HG03442 (cell line): ENCODE data around the gene BANP.
"Not testable (repeated sequence)": the region's sequence is repeated elsewhere in the genome, so short reads cannot be mapped to it uniquely, and the experiment has no call there.

Source experiments
- ATAC-seq: cut with Tn5 transposase; IDR thresholded peaks from one replicate; pipeline ENCODE4 v1.9.1; 2021; ENCODE audit warnings: mild to moderate bottlenecking, moderate library complexity; ENCODE audit not compliant: unreplicated experiment

Gene BANP

DNA sequence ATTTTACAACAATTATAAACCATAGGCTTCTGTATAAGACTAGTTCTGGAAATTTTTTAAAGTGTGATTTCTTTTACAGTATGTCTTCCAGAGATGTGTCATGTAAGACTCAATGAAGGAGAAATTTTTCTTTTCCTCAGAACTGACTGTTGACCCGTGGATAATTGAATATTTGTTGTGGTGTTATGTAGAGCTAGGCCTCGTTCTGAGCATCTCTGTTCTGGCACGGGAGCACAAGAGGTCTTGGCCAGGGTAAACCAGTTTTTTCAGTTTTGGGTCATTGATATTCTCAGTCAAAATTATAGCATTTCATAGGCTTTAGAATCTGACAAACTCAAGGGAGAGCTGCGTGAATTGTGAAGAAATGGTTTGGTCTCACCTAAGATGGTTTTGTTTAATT, 39.0 kb downstream of the BANP start:
- ATAC-seq = not testable (repeated sequence)

DNA sequence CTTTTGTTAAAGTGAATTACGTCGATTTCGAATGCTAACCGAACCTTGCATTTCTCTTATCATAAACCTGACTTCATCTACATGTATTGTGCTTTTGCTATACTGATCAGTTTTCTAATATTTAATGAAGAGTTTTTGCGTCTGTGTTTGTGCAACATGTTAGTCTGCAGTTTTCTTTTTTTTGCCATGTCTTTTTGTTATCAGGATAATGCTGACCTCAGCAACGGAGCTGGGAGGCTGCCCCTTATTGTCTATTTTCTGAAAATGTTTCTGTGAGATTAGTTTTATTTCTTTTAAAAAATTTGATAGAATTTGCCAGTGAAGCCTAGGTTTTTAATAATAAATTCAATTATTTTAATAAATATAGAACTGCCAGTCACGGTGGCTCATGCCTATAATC, 40.9 kb downstream of the BANP start:
- not testable (repeated sequence) for ATAC-seq

DNA sequence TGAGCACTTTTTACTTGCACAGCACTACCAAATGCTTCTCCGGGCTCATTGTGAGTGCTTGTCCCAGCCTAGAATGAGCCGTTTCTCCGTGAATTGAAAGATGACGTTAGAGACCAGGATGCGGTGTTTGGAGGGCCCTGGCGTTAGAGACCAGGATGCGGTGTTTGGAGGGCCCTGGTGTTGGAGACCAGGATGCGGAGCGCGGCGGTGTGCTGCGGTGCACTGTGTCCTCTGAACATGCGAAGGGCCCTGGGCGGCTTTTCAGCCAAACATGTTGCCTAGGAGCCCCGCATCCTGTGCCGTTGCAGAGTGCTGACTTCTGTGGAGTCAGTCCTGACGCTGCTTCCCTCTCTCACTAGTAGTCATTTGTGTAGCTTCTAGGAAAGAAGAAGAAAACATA, 42.7 kb downstream of the BANP start:
- no peak for ATAC-seq

DNA sequence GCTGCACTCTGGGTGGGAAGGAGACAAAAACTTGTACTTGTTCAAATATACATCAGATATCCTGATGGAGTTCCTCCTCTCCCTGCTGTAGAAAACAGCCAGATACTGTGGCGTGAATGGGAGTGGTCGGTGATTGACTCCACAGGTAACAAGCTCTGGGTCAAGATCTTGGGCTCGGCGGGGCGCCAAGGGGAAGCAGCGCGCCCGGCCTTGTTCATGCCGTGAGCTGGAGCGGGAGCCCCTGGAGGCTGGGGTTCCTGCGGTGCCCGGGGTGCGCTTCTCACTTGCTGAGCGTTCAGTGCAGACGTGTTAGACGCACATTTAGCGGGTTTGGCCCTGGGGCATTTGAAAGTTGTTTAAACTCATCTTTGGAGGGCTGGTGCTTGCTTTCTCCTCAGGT, 44.4 kb downstream of the BANP start:
- no peak for ATAC-seq

DNA sequence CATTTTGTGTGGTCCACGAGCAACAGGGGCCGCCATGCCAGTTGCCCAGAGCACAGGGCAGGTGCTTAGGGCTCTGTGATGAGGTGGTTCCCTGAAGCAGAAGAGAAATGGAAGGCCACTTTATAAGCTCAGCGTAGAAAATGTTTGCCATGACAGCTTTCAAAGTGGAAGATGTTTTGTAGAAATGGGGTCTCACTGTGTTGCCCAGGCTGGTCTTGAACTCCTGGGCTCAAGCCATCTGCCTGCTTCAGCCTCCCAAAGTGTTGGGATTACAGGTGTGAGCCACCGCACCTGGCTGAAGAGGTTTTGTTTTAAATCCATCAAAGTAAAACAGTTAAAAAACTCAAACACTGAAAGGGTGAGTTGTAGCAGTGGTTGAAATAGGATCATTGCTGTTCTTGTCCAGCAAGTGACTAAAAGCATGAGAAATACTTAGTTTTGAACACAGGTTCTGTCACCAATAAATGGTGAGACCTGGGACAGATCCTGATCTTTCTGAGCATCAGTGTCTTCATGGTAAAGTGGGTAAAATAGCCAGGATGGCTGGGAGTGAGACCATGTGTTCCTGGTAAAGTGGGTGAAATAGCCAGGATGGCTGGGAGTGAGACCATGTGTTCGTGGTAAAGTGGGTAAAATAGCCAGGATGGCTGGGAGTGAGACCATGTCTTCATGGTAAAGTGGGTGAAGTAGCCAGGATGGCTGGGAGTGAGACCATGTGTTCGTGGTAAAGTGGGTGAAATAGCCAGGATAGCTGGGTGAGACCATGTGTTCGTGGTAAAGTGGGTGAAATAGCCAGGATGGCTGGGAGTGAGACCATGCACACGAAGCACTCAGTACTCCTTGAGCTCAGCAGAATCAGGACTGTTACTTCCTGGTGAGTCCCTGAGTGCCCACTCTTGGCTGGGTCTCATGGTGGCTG, 46.0 kb downstream of the BANP start:
- no peak for ATAC-seq

DNA sequence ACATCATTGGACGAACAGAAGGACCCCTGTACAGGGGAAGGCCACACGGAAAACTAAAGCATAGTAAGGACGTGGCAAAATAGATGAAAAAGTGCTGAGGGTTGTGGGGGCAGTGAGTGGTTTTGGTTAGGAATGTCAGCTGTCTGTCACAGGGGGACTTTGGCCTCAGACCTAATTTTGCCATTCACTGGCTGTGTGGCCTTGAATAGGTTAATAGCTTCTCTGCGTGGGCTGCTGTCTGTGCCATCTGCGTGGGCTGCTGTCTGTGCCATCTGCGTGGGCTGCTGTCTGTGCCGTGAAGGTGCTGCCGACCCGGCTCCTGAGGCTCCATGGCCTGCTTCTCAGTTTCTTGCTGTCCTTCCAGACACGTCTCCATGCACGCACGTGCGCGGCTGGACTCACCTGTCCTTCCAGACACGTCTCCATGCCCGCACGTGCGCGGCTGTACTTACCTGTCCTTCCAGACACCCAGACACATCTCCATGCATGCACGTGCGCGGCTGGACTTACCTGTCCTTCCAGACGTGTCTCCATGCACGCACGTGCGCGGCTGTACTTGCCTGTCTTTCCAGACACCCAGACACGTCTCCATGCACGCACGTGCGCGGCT, 47.1 kb downstream of the BANP start:
- not testable (repeated sequence) for ATAC-seq

GRCh38 chr16:87998992-87999391, 47.8 kb downstream of the BANP start:
- ATAC-seq = not testable (repeated sequence)

DNA sequence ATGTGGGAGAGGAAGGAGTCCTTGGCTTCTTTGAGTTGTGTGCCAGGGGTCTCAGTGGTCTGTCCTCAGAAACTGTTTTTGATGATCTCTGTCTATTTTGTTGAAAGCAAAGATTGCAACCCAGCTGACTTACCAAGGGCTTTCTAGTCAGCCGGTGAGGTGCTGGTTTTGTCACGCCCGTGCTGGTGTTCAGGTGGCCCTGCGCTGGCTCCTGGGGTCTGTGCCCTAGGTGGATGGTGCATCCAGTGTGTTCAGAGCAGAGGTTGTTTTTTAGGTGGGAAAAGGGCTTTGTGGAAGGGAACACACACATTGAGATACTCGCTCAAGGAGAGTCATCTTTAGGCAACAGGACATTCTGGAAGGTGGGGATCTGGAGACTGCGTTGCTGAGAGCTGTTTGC, 51.0 kb downstream of the BANP start:
- no peak for ATAC-seq

DNA sequence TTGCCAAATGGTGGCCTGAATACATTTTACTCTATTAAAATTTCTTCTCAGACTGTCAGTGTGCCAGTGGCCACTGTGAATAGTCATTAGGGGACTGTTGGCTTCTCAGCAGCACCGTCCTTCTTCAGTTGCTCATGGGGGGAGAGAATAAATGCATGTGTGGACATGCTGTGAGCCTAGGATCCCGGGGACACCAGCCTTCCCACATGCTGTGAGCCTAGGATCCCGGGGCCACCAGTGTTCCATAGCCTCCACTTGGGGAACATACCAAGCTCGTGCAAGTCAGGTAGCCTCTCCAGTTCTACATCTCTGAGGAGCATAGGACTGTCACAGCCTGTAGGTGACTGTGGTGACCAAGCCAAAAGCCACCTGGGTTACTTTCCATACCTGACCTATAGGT, 51.5 kb downstream of the BANP start:
- no peak for ATAC-seq

DNA sequence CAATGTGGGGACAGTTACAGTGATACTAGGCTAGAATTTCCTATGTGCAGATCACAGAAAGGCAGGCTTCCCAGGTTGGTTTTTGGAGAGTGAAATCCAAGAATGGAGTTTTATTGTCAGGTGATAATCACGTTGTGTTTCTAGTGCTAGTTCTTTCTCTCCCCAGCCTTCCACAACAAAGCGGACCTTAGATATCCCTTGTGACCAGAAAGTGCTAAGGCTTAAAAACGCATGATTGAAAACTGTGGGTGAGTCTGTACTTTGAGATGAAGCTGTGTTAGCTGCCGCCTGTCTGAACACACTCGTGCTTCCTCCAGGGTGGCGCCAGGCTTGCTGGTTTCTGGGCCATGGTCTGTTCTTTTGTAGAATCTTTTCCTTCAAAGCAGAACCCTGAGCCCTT, 52.1 kb downstream of the BANP start:
- no peak for ATAC-seq

DNA sequence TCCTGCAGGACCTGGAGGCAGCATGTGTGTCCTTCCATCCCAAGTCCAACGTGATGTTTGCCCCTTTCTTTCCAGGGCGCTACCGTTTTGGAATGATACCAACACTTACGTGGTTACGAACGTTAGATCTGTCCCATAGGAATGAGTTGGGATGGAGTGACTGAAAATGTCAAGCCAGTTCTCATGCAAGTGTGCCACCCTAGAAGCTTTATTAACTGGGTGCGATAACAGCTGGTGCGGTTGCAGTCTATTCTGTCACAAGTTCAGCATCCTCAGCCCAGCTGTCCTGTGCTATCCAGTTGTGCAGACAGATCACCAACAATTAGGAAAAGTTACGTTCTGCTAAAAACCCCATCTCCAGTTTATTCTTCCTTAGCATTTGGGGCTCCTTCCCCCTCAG, 52.5 kb downstream of the BANP start:
- ATAC-seq = no peak

DNA sequence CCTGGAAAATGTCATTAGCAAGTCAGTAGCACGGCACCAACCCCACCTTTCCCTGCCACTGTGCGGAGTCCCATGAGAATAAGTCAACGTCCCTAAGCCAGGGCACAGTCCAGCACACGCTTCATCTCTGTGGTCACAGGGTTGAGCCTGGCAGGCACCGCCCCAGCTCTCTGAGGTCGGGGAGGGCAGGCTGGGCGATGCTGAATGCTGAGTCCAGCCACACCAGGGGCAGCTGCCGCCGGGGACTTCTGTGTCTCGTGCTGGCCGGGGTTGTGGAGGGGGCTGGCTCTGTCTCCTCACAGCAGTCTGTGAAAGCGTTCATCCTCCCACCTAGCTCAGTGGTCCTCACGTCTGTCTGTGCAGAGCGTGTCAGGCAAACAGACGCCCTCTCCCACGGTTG, 53.2 kb downstream of the BANP start:
- ATAC-seq = no peak

DNA sequence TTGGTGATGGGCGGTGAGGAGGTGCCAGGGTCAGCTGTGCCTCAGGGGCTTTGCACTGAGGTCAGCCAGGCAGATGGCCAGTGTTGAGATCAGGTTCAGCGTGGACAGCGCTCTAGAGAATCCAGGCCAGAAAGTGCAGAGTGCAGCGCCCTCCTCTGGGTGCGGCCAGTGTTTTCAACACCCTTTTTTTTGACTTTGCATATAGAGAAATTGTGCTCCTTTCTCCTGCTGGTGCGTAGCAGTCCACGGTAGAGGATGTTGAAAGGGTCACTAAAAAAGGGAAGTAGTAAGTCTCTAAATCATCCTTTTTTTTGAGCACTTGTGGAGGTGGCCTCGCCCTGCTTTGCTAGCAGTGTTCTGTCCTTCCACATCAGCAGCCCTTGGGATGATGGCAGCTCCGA, 53.9 kb downstream of the BANP start:
- ATAC-seq = no peak

DNA sequence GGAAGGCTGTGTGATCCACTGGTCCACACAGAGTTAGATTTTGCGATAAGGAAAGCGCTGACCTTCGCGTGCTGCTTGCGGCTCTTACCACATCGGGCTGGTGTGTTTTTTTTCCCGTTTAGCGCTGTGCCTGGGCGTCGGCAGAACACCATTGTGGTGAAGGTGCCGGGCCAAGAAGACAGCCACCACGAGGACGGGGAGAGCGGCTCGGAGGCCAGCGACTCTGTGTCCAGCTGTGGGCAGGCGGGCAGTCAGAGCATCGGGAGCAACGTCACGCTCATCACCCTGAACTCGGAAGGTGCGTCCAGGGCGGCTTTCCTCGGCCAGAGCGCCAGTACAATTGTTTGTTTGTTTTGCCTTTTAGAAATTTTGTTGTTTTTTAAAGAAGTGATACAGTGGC, 54.7 kb downstream of the BANP start:
- no peak for ATAC-seq

- ATAC-seq = no peak
Measured at GRCh38 chr16:88007321-88007731, 56.1 kb downstream of the BANP start.

GRCh38 chr16:88008840-88009239, 57.6 kb downstream of the BANP start:
- no peak for ATAC-seq

DNA sequence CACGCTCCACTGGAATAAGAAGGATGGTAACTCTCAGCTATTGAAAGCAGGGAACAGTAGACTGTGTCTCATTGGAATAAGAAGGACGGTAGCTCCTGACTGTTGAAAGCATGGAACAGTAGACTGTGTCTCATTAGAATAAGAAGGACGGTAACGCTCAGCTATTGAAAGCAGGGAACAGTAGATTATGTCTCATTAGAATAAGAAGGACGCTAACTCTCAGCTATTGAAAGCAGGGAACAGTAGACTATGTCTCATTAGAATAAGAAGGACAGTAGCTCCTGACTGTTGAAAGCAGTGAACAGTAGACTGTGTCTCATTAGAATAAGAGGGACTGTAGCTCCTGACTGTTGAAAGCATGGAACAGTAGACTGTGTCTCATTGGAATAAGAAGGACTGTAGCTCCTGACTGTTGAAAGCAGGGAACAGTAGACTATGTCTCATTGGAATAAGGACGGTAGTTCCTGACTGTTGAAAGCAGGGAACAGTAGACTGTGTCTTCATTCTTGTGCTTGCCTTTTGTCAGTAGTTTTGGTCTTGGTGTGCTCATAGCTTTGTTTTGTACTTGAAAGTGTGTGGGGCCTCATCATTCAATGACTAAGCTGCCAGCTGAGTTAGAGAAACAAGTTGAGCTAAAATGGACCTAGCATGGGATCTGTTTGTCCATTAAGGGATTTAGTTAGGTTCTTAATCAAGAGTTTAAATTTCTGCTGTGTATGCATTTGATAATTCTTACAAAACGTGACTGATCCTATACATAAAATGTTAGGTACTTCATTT, 58.5 kb downstream of the BANP start:
- no peak for ATAC-seq

DNA sequence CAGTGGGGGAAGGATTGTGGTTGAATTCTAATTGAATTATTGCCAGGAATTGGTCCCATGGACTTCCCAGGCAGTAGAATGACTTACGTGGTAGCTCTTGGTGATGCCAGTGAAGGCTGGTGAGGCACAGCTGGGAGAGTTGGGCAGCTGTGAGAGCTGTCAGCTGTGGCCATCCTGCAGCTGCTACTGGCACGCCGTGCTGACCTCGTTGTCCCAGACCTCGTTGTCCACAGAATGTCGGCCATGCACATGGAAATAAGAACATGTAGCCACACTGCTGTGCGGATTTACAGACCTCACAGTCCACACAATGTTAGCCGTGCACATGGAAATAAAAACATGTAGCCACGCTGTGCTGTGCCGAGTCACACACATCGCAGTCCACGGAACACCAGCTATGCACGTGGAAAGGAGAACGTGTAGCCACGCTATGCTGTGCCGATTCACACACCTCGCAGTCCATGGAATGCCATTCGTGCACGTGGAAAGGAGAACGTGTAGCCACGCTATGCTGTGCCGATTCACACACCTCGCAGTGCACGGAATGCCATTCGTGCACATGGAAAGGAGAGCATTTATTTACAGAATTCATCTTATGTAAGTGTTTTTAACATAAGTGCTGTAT, 59.2 kb downstream of the BANP start:
- no peak for ATAC-seq

- ATAC-seq = no peak
Measured at GRCh38 chr16:88010968-88011483, 59.8 kb downstream of the BANP start.

DNA sequence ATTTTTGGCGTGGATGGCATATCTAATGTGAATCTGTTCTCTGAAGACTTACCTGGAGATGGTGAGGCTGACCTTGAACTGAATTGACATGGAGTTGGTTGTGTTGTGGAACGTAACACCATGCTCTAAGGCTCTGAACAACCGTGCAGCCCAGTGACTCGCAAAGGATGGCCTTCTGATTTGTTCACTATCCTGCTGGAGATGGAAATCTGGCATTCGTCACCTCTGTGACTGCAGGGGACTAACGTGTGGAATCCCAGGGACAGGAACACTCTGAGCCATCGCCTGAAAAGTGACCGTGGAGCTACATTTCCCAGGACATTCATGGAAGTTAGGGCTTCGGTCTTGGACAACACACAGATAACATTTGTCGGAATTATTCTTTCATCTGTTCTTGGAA, 61.1 kb downstream of the BANP start:
- ATAC-seq = no peak

- no peak for ATAC-seq
Measured at GRCh38 chr16:88013091-88013609, 61.9 kb downstream of the BANP start.
